GM21576 (cell line): ENCODE measurements around the gene TMUB1.

Experiments
- ATAC-seq: cut with Tn5 transposase; IDR thresholded peaks from one replicate; pipeline ENCODE4 v1.9.1; 2021; ENCODE audit warnings: mild to moderate bottlenecking, moderate library complexity; ENCODE audit not compliant: unreplicated experiment

Gene TMUB1

DNA sequence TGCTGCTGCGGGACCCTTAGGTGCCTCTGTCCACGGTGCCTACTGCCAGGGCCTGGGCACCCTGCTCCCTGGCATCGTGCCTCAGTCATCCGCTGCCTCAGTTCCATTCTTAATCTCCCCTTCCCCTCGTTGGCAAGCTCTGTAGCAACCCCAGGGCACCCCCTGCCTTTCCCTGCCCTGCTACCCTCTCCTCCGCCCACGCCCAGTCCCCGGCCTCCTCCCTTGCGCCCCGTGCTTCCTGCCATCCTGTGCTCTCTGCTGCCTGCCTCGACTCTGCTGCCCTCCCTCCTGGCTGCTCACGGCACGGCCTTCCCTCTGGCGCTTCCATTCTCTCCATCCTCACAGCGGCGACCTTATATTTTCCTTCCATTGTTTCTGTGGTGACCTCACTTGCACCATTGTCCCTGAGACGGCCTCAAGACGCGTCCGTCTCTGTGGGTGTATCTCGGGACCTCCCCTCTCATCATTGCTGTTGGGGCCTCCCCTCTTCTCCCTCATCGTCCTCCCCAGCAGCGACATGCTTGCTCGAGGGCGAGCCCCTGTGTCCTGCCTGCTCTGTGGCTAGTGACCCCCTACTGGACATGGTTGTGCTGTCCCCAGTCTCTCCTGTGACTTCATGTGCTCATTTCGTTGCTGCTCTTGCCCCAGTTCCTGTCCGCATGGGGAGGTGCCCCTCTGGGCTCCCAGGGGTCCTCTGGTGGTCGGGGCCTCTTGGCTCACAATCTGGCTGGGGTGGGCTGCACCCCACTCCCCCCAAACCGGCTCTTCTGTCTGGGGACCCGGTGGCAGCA, 38.3 kb upstream of the TMUB1 start:
- no peak for ATAC-seq

DNA sequence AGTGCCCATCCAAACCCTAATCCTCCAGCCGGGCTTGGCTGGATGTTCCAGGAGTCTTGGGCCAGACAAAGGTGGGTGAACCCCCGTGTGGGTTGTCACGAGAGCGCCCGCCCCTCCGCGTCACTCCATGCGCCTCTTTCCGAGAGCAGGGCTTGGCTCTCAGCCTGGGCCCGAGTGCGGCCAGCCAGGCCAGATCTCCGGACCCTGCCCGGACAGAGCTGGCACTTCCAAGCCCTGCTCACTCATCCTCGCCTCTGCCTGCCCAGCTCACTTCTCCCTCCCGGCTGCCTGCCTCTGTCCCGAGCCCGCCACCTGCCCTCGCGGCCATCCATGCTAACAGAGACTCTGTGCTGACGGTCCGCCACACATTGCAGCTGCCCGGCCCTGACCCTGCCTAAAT, 37.6 kb upstream of the TMUB1 start:
- ATAC-seq: no peak

DNA sequence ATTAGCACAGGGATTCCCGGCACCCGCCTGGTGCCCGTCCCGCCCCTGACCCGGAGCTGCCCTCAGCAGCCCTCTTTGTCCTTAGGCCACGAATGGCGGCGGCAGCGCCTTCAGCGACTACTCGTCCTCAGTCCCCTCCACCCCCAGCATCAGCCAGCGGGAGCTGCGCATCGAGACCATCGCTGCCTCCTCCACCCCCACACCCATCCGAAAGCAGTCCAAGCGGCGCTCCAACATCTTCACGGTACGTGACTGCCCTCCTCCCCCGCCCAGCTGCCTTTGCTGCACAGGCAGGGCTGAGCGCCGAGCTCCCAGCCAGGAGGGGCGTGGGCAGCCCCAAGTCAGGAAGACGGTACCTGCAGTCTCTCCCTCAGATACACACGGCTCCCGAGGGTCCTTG, 36.6 kb upstream of the TMUB1 start:
- ATAC-seq: no peak

DNA sequence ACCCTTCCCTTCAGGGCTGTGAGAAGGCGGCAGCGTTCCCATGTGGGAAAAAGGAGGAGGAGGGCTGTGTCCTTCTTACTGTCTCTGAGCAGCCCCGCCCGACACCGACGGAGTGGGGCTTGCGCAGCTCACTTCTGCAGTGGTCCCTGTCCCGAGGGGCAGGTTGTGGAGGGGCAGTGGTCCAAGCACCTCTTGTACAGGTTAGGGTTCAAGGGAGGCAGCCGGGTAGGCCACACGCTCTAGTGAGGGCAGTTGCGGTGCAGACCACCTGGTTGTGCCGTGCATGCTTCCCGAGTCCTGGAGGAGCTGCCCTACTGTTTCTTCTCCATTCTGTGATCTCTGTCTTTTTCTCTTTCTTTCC, 35.7 kb upstream of the TMUB1 start:
- ATAC-seq: no peak

DNA sequence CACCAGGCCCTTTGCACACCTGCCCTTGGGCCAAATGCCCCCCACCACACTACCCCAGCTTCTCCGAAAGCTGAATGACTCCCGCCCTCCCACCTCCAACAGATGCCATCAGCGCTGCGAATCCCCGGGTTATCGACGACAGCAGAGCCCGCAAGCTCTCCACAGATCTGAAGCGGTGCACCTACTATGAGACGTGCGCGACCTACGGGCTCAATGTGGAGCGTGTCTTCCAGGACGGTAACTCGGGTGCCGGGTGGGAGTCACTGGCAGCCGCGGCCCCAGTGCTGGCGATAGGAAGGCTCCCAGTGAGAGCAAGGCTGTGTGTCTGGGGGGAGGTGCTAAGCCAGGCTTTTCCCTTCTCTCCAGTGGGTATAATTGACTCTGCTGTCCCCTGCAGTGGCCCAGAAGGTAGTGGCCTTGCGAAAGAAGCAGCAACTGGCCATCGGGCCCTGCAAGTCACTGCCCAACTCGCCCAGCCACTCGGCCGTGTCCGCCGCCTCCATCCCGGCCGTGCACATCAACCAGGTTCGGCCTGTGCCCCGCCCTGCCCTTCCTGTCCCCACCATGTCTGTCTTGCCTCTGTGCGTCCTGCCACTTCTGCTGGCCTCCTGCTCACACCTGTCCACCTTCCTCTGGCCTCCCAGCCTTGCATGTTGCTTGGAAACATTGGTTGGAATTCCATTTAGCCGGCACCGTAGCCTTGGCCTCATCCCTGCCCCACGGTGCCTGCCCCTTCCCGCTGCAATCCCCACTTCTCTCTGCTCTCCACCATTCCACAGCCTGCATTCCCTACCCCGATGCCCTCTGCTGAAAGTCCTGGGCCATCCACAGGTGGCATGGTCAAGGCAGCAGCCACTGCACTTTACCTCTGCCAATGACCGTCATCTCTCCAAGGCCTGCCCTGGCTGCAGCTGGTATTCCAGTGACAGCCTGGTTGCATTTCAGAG, 35.1 kb upstream of the TMUB1 start:
- ATAC-seq: no peak

DNA sequence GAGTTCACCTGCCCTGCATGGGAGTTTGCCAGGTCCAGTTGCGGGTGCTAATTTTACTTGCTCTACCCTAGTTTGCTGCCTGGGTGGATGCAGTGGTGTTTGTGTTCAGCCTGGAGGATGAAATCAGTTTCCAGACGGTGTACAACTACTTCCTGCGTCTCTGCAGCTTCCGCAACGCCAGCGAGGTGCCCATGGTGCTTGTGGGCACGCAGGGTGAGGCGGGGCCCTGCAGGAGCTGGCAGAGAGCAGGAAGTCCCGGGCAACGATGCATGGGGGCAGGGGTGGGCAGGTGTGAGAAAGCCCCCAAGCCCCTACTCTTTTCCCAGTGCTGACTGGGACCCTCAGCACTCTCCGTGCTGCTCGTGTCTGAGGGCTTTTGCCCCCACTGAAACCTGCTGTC, 34.3 kb upstream of the TMUB1 start:
- ATAC-seq: no peak

DNA sequence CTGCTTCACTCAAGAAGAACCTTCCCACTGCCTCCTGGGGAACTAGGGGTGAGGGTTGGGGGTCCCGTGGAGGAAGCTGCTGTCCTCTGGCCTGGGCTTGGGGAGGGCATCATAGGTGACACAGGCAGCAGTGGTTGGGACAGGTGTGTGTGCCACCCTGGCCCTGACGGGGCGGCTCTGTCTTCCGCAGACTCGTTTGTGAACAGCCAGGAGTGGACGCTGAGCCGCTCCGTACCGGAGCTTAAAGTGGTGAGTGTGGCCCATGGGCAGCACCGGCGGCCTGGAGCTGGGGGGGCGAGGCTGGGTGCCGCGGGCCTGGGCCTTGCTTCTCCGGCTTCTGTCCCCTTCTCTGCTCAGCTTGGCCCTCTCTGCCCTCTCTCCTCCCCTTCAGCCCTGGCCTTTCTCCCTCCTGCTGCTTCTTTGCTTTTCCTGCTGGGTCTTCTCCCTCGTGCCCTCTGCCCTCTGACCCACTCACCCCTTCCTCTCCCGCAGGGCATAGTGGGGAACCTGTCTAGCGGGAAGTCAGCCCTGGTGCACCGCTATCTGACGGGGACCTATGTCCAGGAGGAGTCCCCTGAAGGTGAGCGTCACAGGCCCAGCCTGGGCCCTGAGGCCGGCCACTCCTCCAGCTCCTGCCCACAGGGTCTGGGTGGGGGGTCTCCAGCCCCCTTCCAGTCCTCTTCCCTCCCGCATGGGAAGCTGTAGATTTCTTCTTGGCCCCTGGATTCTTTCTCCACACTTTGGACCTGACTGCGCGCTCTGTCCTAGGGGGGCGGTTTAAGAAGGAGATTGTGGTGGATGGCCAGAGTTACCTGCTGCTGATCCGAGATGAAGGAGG, 33.5 kb upstream of the TMUB1 start:
- no peak for ATAC-seq

DNA sequence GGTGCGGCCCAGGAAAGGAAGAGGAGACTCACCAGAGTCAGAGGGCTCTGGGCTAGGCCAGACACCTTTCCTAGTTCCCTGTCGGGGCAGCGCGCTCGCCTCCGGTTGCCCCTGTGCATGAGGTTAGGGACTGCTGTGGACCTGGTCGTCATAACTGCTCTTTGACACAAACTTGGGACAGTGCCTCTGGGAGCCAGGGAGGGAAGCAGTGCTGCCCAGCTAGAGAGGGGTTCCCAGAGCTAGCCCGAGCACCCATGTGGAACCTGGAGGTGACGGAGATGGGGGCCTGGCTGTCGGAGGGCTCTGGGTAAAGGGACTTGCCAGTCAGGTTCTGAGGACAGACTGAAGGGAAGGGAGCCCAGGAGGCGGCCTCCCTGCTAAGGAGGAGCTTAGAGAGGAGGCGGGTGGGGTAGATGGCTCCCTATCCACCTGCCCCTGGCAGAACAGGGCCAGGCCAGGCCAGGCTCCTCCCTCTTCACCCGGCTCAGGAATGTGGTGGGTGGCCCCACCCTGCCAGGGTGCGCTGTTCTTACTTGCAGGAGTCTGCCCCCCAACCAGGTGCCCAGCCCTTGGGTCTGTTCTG, 32.6 kb upstream of the TMUB1 start:
- no peak for ATAC-seq

DNA sequence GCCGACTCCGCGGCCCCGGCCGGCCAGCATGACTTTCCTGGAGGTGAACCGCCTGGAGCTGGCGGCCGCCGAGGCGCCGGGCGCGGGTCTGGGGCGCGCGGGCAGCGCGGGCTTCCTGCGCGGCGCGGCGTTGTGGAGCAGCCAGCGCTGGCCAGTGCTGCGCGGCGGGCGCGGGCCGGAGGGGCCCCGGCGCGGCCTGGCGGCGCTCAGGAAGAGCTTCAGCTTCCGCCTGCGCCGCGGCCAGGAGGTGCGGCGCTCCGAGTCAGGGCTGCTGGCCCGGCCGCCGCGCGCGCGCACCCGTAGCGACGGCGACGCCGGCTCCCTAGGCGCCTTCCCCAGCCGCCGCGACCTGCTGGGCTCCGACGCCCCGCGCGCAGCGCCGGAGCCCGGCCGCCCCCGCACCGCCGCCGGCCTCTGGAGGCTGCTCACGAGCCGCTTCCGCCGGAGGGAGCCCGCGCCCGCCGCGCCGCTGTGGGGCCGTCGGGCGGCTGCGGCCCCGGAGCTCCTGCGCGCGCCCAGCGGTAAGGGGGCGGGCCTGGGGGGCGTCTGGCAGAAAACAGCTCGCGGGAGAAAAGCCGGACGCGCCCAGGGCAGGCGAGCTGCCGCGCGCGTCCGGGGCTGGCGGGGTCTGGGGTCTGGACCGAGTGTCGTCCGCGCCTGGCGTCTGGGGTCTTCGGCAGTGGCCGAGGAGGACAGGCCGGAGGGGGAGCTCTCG, 32.0 kb upstream of the TMUB1 start:
- no peak for ATAC-seq

DNA sequence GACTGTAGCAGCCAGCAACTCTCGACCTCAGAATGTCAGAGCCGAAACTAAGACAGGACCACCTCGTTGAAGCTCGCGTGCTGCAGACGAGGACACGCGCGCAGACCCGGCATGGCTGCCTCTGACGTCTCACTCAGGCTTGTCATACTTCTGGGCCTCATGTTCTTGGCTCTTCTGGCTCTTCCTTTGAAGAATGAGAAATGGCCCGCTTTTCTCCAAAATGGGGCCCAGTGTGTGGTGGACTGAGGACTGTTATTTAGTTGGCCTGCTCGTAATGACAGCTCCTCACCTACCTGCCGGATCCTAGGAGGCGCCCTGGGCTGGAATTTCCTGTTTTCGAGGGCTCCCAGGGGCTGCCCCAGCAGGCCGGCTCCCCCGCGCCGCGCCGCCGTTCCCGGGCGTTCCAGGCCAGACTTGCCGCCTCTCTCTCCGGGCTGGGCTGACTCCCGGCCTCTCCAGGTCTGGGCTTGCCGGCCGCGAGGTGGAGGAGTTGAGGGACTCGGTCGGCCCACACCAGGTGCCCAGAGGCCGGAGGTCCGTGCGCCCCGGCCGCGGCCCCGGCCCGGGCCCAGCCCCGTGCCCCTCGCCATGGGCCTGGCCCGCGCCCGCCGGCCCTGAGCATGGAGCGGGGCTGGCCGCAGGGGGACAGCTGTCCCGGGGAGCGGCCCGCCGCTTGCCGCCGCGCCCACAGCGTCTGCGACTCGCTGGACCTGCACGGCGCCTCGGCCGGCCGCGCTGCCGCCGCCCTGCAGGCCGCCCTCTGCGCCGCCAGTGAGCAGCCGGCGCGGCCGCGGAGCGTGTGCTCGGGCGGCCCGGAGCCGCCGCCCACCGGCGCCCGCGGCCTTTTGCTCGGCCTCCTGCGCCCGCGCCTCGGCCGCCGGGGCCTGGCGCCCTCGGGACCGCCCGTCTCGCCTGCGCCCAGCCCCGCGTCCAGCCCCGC, 31.1 kb upstream of the TMUB1 start:
- no peak for ATAC-seq

DNA sequence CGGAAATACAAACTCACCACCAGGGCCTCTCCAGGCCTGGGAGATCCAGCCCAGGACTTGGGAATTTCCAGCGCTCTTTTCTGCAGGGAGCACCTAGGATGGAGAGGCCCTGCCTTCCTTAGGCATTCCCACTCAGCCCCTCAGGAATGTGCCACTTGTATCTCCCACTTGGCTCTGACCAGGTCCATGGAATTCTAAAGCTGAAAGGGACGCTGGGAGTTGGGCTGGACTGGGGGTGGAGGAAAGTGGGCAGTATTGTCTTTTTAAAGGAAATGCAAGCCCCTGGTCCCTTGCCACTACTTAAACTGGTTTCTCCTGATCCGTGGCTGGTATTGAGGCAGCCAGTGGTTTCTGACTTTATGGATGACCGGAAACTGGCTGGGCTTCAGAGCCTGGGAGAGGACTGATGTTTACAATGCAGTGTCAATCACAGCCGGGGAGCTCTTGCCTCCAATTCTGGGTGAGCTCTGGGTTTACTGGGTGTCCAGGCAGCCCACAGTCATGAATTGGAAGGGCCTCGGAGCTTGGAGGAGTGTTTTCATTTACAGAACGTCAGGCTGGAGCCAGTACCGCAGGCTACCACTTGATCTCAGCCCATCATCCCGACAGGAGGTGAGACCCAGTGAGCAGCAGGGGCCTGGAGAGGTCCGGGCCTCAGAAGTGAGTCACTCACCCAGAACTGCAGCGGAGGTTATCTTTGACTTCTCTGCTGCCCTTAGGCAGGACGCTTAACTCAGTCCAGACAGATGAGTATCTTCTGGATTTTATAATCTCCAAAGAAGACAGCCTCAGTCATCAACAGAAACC, 30.3 kb upstream of the TMUB1 start:
- ATAC-seq: no peak

DNA sequence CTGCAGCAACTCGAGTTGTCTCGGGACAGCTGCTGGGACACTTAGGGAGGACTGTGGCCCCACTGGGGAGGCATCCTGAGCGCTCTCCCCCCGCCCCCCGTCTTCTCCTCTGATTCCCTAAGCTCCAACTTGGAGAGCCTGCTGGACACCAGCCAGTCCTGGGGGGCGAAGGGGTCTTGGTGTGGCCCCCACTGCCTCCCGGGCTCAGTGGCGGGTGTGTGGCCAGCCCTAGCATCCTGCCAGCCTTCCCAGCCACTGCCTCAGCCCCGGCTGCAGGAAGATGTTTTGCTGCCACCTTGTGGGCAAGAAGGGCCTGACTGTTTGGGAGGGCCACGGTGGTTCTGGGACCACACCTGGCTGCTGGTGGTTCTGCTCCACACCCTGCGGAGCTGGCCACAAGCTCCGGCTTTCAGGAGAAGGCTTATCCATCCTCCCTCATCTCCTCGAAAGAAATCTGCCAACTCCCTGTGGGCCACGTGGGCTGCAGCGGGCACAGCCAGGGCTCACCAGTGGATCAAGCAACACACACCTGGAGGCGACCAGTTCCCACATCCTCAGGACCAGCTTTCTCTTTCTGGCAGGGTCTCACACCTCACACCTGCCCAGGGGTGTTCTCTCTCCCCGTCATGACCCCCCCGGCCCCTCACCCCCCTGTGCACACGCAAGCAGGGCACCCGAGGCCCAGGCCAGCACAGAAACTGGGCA, 27.8 kb upstream of the TMUB1 start:
- peak; percentile 83 for ATAC-seq

DNA sequence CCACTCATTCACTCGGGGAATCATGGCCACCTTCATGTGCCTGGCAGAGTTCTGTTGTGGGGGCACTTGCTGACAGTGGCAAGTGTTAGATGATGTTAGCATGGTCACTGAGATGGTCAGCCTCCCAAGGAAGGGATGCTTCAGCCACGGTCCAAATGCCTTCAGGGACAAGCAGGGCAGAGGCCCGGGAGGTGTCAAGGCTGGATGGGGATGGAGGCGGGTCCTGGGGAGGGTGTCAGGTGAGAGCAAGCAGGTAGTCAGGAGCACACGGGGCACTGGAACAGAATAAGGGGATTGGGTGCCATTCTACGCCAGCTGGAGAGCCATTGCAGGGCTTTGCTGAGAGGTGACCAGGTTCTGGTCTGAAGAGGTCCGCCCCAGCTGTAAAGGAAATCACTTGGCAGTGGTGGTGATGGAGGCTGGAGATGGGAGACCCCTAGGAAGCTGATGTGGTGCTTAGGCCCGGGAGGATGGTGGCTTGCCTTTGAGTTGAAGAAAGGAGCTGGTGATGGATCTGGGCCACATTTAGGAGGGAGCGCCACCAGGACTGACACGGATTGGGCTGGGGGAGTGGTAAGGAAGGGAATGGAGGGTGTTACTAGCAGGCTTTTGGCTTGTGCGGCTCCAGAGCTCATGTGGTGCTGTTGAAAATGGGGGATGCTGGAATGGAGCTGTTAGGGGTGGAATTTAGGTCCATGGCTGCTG, 27.1 kb upstream of the TMUB1 start:
- no peak for ATAC-seq

DNA sequence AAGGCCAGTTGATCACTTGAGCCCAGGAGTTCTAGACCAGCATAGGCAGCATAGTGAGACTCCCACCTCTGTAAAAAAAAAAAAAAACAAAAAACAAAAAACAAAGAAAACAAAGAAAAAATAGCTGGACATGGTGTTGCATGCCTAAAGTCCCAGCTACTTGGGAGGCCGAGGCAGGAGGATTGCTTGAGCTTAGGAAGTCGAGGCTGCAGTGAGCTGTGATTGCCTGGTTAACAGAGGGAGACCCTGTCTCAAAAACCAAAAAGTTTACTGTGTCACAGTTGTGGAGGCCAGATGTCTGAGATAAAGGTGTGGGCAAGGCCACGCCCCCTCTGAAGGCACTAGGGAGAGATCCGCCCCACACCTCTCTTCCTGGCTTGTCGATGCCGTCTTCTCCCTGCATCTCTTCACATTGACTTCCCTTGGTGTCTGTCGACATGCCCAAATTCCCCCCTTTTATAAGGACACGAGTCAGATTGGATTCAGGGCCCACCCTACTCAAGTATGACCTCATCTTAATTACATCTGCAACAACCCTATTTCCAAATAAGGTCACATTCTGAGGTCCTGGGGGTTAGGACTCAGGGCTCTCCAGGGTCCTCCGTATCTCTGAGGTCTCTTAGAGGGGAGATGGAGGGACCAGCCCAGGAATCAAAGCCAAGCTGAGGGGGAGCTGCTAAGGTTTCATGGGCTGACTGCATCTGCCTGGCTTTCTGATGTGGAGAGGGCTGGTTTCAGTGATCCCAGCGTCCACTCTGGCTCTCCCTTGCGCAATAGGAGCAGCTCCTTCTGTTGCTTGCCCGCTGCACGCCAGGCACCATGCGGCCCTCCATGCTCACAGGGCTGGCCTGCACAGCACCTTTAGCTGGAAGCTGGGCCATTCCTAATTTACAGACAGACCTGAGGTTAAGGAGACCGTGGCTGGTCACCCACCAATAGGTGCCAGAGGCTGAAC, 26.1 kb upstream of the TMUB1 start:
- ATAC-seq: no peak

DNA sequence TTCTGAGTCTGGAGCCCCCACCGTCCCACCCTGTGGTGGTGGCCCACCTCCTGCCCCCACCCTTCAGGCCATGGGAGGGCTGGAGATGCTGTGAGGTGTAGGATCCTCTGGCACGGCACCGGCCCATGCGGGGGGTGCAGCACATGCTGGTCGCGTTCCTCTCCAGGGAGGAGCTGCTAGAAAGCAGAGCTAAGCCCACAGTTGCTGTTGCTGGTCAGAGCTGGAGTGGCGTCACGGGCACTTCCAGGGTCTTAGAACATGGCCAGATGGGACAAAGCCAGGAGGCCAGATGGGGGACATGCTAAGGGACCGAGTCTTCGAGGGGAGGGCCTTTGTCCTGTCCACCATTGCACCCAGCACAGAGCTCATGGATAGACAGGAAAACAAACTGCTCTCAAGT, 24.6 kb upstream of the TMUB1 start:
- no peak for ATAC-seq
